ENCODE results near the gene NUP155.

Gene NUP155

DNA sequence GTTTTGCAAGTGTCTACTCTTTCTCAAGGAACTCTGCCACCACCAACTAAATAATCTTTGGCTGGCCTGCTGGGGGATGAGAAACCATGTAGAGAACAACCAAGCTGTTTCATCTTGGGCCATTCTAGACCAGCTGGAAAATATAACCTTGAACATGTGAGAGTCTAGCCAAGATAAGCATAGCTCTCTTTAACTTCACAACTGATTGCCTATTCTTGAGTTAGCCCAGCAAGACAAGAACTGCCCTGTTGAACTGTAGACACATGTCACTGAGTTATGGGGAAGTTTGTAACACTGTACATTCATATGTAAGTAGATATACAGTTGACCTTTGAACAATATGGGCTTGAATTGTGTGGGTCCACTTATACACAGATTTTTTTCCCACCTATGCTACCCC lies 44.4 kb downstream of the NUP155 start:
- H3K27me3 ChIP-seq = no peaks in the 10 kb centered on the region
- no peaks in the 10 kb centered on the region for H3K9me3 ChIP-seq
- H3K4me1 ChIP-seq (ENCODE audit: control insufficient read depth in 1 of 2, insufficient read depth in 1 of 2, low read depth in 1 of 2, low read length in 1 of 2) = peaks cover 15 to 19% of the 10 kb centered on the region in 2 experiments
- no peak overlapping the region for H3K27ac ChIP-seq
- H3K36me3 ChIP-seq = peaks cover 36% of the 10 kb centered on the region
- no peak overlapping the region for H3K4me3 ChIP-seq (ENCODE audit: low read depth in 1 of 2, low read length in 1 of 2)
- TF ChIP-seq, protein P1, sequence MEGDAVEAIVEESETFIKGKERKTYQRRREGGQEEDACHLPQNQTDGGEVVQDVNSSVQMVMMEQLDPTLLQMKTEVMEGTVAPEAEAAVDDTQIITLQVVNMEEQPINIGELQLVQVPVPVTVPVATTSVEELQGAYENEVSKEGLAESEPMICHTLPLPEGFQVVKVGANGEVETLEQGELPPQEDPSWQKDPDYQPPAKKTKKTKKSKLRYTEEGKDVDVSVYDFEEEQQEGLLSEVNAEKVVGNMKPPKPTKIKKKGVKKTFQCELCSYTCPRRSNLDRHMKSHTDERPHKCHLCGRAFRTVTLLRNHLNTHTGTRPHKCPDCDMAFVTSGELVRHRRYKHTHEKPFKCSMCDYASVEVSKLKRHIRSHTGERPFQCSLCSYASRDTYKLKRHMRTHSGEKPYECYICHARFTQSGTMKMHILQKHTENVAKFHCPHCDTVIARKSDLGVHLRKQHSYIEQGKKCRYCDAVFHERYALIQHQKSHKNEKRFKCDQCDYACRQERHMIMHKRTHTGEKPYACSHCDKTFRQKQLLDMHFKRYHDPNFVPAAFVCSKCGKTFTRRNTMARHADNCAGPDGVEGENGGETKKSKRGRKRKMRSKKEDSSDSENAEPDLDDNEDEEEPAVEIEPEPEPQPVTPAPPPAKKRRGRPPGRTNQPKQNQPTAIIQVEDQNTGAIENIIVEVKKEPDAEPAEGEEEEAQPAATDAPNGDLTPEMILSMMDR (IDR thresholded peaks at IDR 0.05) = no peak

DNA sequence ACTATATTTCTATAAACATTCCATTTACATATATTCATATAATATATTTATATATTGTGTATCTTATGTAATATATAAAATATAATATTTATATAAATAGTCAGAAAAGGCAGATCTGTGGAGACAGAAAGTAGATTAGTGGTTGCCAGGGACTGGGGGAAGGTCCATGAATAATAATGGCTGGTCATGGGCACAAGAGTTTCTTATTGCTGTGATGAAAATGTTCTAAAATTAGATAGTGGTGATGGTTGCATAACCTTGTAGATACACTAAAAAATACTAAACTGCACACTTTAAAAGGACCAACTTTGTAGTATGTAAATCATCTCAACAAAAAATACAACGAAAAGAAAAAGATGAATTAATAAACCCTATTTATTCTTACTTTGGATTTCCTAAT lies 47.3 kb downstream of the NUP155 start:
- H3K9me3 ChIP-seq = no peaks in the 10 kb centered on the region
- H3K4me3 ChIP-seq (ENCODE audit: low read depth in 1 of 2, low read length in 1 of 2) = no peak overlapping the region
- peaks cover 3 to 6% of the 10 kb centered on the region in 2 experiments for H3K4me1 ChIP-seq (ENCODE audit: control insufficient read depth in 1 of 2, insufficient read depth in 1 of 2, low read depth in 1 of 2, low read length in 1 of 2)
- H3K27ac ChIP-seq = no peak overlapping the region
- H3K27me3 ChIP-seq = no peaks in the 10 kb centered on the region
- H3K36me3 ChIP-seq = peaks cover 42% of the 10 kb centered on the region
- TF ChIP-seq, protein P1 (IDR thresholded peaks at IDR 0.05) = no peak

- H3K9me3 ChIP-seq = no peaks in the 10 kb centered on the region
- TF ChIP-seq, protein P1 (IDR thresholded peaks at IDR 0.05) = no peak
- no peaks in the 10 kb centered on the region for H3K27me3 ChIP-seq
- peaks cover 19% of the 10 kb centered on the region for H3K36me3 ChIP-seq
- no peak overlapping the region for H3K27ac ChIP-seq
- H3K4me1 ChIP-seq (ENCODE audit: control insufficient read depth in 1 of 2, insufficient read depth in 1 of 2, low read depth in 1 of 2, low read length in 1 of 2) = peaks cover 37 to 40% of the 10 kb centered on the region in 2 experiments
- H3K4me3 ChIP-seq (ENCODE audit: low read depth in 1 of 2, low read length in 1 of 2) = no peak overlapping the region
Measured at GRCh38 chr5:37319037-37319782, 51.7 kb downstream of the NUP155 start.

DNA sequence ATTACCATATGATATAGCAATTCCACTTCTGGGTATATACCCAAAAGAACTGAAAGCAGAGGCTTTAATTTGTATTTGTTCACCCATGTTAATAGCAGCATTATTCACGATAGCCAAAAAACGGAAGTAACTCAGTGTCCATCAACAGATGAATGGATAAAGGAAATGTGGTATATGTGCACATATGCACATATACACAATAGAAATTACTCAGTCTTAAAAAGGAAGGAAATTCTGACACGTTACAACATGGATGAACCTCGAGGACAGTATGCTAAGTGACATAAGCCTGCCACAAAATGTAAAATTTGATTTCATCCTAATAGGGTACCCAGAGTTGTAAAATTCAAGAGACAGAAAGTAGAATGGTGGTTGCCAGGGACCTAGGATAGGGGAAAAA lies 54.9 kb downstream of the NUP155 start:
- Histone ChIP-seq H3K9me3 (no peaks in the 10 kb centered on the region), H3K4me3 (ENCODE audit: low read depth in 1 of 2, low read length in 1 of 2) (no peak overlapping the region), H3K4me1 (ENCODE audit: control insufficient read depth in 1 of 2, insufficient read depth in 1 of 2, low read depth in 1 of 2, low read length in 1 of 2) (peaks cover 37 to 40% of the 10 kb centered on the region in 2 experiments), H3K27ac (peak overlapping the region; percentile 61), H3K36me3 (peaks cover 16% of the 10 kb centered on the region), H3K27me3 (no peaks in the 10 kb centered on the region)
- TF ChIP-seq, protein P1 (IDR thresholded peaks at IDR 0.05) = no peak

- Histone ChIP-seq H3K9me3 (no peaks in the 10 kb centered on the region), H3K27ac (no peak overlapping the region), H3K36me3 (peaks cover 30% of the 10 kb centered on the region), H3K27me3 (no peaks in the 10 kb centered on the region), H3K4me1 (ENCODE audit: control insufficient read depth in 1 of 2, insufficient read depth in 1 of 2, low read depth in 1 of 2, low read length in 1 of 2) (peaks cover 9 to 10% of the 10 kb centered on the region in 2 experiments), H3K4me3 (ENCODE audit: low read depth in 1 of 2, low read length in 1 of 2) (no peak overlapping the region)
- TF ChIP-seq, protein P1 (IDR thresholded peaks at IDR 0.05) = no peak
Measured at GRCh38 chr5:37310360-37310759, 60.5 kb downstream of the NUP155 start.

Measured in neutrophil (primary cell).